HUES64 (cell line): Measurements from ENCODE around the gene MRTFA.
"Not testable (repeated sequence)": the region's sequence is repeated elsewhere in the genome, so short reads cannot be mapped to it uniquely, and the experiment has no call there.

ENCODE experiments used
- H3K27ac ChIP-seq: 2 replicates; pipeline ENCODE4 v1.7.0; 2013; ENCODE audit warnings: low read depth, low read length, inconsistent platforms
- H3K27me3 ChIP-seq: 2 replicates; pipeline ENCODE4 v1.6.1; 2013; ENCODE audit warnings: mild to moderate bottlenecking, low read length; ENCODE audit not compliant: insufficient read depth
- H3K36me3 ChIP-seq: 2 replicates; pipeline ENCODE4 v1.6.1; 2013; ENCODE audit warnings: mild to moderate bottlenecking, low read length; ENCODE audit not compliant: insufficient read depth
- H3K4me1 ChIP-seq: 2 replicates; pipeline ENCODE4 v1.6.1; 2013; ENCODE audit warnings: mild to moderate bottlenecking, low read length, moderate library complexity; ENCODE audit not compliant: insufficient read depth
- H3K4me3 ChIP-seq: 2 replicates; pipeline ENCODE4 v1.5.1; 2013; ENCODE audit warnings: mild to moderate bottlenecking, low read length, moderate library complexity
- H3K9ac ChIP-seq: 2 replicates; pipeline ENCODE4 v1.6.1; 2013; ENCODE audit warnings: mild to moderate bottlenecking, low read depth, low read length
- H3K9me3 ChIP-seq: 2 replicates; pipeline ENCODE4 v1.6.1; 2013; ENCODE audit warnings: low read depth, low read length; ENCODE audit not compliant: insufficient read depth
- WGBS: fragments of 150-250, 120-280 bp; methylation state at CpG from one replicate; pipeline ENCODE4 v1.1.7; 2013; ENCODE audit warnings: missing lambda C conversion rate; 5-methylcytosine and 5-hydroxymethylcytosine counted together

MRTFA gene

DNA sequence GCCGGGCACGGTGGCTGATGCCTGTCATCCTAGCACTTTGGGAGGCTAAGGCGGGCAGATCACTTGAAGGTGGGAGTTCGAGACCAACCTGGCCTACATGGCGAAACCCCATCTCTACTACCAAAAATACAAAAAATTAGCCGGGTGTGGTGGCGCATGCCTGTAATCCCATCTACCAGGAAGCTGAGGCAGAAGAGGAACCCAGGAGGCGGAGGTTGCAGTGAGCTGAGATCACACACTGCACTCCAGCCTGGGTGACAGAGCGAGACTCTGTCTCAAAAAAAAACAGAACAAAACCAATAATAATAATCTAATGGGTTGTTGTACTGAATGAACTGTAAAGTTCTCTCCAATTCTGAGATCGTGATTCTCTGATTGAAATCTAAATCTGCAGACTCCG lies 258.1 kb downstream of the MRTFA start:
- H3K9ac ChIP-seq, H3K9me3 ChIP-seq, H3K27ac ChIP-seq, H3K4me3 ChIP-seq, H3K36me3 ChIP-seq, H3K4me1 ChIP-seq, H3K27me3 ChIP-seq: not testable (repeated sequence)
- 95% methylated on average over 10 of the region's 11 CpGs for WGBS

DNA sequence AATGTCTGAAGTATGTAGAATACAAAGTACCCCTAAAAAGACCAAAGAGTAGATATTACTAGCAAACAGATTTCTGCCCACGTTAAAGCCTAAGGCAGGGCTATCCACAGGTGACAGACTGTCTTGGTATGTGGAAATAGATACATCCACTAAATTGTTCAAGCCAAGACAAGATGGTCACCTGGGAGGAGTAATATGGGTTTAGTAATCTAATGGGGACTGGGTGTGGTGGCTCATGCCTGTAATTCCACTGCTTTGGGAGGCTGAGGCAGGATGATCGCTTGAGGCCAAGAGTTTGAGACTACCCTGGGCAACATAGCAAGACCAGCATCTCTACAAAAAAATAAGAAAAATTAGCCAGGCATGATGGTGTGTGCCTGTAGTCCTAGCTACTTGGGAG lies 258.6 kb downstream of the MRTFA start:
- no peaks in the 10 kb centered on the region for H3K4me1 ChIP-seq
- WGBS, result 96% methylated on average over 2 of the region's 2 CpGs
- no peak overlapping the region for H3K27ac ChIP-seq
- H3K36me3 ChIP-seq, result peaks cover 5% of the 10 kb centered on the region
- no peak overlapping the region for H3K9ac ChIP-seq
- H3K27me3 ChIP-seq, result no peaks in the 10 kb centered on the region
- H3K9me3 ChIP-seq, result no peaks in the 10 kb centered on the region
- H3K4me3 ChIP-seq, result no peak overlapping the region

DNA sequence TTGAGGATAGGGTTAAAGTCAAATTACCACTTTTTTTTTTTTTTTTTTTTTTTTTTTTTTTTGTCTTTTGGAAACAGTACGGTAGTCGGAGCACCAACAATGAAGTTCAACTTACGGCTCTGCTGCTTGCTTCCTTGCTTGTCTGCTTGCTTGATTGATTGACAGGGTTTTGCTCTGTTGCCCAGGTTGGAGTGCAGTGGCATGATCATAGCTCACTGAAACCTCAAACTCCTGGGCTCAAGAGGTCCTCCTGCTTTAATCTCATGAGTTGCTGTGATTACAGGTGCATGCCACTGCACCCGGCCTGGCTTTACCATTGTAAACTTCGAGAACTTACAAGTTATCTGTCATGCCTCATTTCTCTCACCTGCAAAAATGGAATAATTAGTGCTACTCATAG lies 260.4 kb downstream of the MRTFA start:
- Histone ChIP-seq H3K9ac (no peak overlapping the region), H3K4me3 (no peak overlapping the region), H3K27me3 (no peaks in the 10 kb centered on the region), H3K27ac (no peak overlapping the region), H3K36me3 (peaks cover 8% of the 10 kb centered on the region), H3K9me3 (no peaks in the 10 kb centered on the region), H3K4me1 (peaks cover 4% of the 10 kb centered on the region)
- WGBS, result 87% methylated on average over 5 of the region's 5 CpGs

DNA sequence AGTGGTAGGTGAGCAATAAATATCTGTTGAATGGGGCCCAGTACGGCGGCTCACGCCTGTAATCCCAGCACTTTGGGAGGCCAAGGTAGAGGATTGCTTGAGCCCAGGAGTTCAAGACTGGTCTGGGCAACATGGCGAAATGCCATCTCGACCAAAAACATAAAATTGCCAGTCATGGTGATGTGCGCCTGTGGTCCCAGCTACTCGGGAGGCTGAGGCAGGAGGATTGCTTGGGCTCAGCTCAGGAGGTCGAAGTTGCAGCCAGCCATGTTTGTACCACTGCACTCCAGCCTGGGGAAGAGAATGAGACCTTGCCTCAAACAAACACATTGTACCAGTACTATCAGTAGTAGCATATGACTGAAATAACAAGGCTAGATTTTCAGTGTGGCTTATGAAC lies 262.0 kb downstream of the MRTFA start:
- peaks cover 5% of the 10 kb centered on the region for H3K4me1 ChIP-seq
- WGBS, result 96% methylated on average over 8 of the region's 8 CpGs

DNA sequence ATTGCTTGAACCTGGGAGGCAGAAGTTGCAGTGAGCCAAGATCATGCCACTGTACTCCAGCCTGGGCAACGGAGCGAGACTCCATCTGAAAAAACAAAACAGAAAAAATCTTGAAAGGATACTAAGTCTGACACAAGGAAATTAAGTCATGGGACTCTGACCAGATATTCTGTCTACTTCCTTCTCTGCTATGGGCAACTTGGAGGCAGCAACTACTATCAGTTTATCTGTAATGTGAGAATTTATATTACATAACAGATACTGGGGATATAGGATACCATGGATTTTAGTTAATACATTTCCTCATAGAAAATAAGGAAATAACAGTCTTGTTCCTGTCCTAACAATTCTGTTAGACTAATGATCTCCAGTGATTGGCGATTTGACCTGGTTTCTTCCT lies 267.7 kb downstream of the MRTFA start:
- no peaks in the 10 kb centered on the region for H3K9me3 ChIP-seq
- H3K27ac ChIP-seq, result no peak overlapping the region
- no peaks in the 10 kb centered on the region for H3K27me3 ChIP-seq
- no peak overlapping the region for H3K4me3 ChIP-seq
- no peak overlapping the region for H3K9ac ChIP-seq
- WGBS, result 98% methylated on average over 2 of the region's 3 CpGs
- peaks cover 65% of the 10 kb centered on the region for H3K36me3 ChIP-seq
- H3K4me1 ChIP-seq, result peaks cover 5% of the 10 kb centered on the region

More for the DNA sequence above, 262.0 kb downstream of the MRTFA start:
- peaks cover 11% of the 10 kb centered on the region for H3K36me3 ChIP-seq
- no peak overlapping the region for H3K9ac ChIP-seq
- H3K27me3 ChIP-seq, result no peaks in the 10 kb centered on the region
- H3K9me3 ChIP-seq, result no peaks in the 10 kb centered on the region
- no peak overlapping the region for H3K4me3 ChIP-seq
- no peak overlapping the region for H3K27ac ChIP-seq

DNA sequence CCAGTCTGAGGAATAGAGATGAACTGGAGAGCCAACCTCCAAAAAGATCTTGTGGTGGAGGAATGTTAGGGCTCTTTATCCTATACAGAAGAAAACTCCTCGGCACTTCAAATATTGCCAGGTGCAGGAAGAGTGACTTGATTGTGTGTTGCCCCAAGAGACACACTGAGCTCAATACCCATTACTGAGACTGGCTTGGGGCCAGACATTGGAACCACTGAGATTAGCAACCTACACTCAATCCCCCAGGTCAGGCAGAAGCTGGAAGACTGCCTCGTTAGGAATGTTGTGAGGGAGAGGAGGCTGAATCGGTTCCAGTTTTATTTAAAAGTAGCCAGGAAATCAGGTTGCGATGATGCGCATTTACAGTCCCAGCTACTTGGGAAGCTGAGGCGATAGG lies 268.5 kb downstream of the MRTFA start:
- H3K27me3 ChIP-seq, result no peaks in the 10 kb centered on the region
- H3K36me3 ChIP-seq, result peaks cover 69% of the 10 kb centered on the region
- peaks cover 5% of the 10 kb centered on the region for H3K4me1 ChIP-seq
- H3K9me3 ChIP-seq, result no peaks in the 10 kb centered on the region
- no peak overlapping the region for H3K27ac ChIP-seq
- 97% methylated on average over 6 of the region's 6 CpGs for WGBS
- no peak overlapping the region for H3K4me3 ChIP-seq
- no peak overlapping the region for H3K9ac ChIP-seq

DNA sequence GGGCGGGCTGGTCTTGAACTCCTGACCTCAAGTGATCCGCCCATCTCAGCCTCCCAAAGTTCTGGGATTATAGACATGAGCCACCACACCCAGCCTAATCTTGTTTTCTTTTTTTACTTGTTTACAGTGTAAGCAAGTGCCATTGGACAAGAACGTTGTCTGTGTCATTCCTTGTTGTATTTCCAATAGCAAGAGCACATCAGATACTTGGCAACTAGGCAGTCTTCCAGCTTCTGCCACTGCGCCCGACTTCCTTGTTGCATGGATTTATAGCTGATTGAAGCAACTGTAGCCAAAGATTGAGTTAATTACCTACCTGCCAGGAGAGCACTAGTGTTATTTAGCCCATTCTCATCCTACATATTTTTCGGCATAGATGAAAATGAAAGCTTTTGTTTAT lies 269.2 kb downstream of the MRTFA start:
- peaks cover 72% of the 10 kb centered on the region for H3K36me3 ChIP-seq
- no peak overlapping the region for H3K4me3 ChIP-seq
- WGBS, result 97% methylated on average over 5 of the region's 6 CpGs
- no peak overlapping the region for H3K9ac ChIP-seq
- no peak overlapping the region for H3K27ac ChIP-seq
- peaks cover 5% of the 10 kb centered on the region for H3K4me1 ChIP-seq
- H3K9me3 ChIP-seq, result no peaks in the 10 kb centered on the region
- no peaks in the 10 kb centered on the region for H3K27me3 ChIP-seq

DNA sequence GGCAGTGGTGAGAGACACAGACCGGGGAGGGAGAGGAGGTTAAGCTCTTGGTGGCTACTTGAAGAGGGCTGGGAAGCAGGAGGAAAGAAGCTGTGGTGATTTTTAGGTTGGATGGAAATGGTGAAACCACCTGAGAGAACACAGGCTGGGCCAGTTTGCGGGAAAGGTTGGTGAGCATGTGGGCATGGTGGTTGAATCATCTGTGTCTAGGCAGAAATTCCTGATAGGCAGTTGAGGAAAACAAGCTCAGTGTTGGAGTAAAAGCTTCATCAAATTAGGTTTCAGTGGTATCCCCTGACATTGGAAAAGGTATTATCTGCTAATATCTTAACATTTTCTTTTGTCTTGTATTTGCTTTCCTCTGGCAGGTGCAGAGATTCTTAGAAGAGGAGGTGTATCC lies 270.5 kb downstream of the MRTFA start:
- H3K4me3 ChIP-seq, result no peak overlapping the region
- H3K9ac ChIP-seq, result no peak overlapping the region
- H3K27ac ChIP-seq, result no peak overlapping the region
- no peaks in the 10 kb centered on the region for H3K9me3 ChIP-seq
- peaks cover under 1% of the 10 kb centered on the region; the same call in 1 of the 2 replicates for H3K4me1 ChIP-seq
- 96% methylated on average over 2 of the region's 2 CpGs for WGBS
- peaks cover 84% of the 10 kb centered on the region for H3K36me3 ChIP-seq
- no peaks in the 10 kb centered on the region for H3K27me3 ChIP-seq

DNA sequence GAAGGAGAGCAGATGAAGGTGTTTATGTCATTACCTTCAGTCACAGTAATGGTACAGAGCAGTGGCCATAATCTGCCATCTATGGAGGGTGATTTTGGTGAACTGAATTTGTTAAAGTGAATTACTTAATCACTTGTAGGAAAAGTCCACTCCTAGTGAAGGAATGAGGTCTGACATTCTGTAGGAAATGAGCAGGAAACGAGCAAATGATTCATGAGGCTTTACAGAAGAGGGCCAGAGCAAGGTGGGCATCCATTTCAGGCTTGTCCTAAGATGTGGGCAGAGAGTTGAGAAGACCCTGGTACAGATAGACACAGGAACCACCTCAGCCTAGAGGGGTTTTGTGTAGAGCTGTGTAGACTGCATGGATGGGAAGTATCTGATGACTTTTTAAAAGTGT lies 272.1 kb downstream of the MRTFA start:
- Histone ChIP-seq H3K4me3 (no peak overlapping the region), H3K36me3 (peaks cover 97% of the 10 kb centered on the region), H3K4me1 (no peaks in the 10 kb centered on the region), H3K27me3 (no peaks in the 10 kb centered on the region), H3K9me3 (no peaks in the 10 kb centered on the region), H3K27ac (no peak overlapping the region), H3K9ac (no peak overlapping the region)
- 91% methylated on average over 1 of the region's 1 CpG for WGBS

DNA sequence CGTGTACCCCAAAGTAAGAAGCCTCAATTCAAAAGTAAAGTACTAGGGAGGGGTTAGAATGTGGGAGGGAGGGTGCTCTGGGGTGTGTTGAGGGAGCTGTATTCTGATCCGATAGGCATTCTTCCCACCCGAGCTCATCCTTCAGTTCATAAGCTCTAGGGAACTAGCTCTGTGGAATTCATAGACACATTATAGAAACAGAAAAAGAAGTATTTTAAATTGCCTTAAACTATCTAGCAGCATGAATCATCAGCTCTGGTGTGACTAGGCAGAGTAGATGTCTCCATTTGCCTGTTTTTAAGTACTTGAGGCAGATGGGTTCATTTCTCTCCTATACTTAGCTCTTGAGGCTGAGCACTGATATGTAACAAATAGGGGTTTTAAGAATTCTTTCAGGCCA lies 273.5 kb downstream of the MRTFA start:
- H3K27ac ChIP-seq, result no peak overlapping the region
- H3K9ac ChIP-seq, result no peak overlapping the region

DNA sequence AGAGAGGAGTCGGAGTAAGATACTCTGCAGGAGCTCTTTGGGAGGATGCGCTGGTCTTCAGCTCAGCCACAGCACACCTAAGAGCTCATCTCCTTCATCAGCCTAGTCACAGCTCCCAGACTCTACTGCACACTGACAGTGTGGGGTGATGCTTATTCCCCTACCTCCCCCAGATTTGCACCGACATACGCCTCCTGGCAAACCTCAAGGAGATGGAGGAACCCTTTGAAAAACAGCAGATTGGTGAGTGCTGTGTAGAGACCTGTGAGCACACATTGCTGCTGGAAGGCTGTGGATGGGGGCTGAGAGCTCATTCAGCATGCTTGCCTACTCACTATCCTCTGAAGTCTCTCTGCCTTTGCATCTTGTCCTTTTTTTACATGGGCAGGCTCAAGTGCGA lies 275.4 kb downstream of the MRTFA start:
- no peaks in the 10 kb centered on the region for H3K27me3 ChIP-seq
- no peak overlapping the region for H3K4me3 ChIP-seq
- H3K27ac ChIP-seq, result no peak overlapping the region
- H3K9me3 ChIP-seq, result no peaks in the 10 kb centered on the region
- H3K9ac ChIP-seq, result no peak overlapping the region
- H3K4me1 ChIP-seq, result no peaks in the 10 kb centered on the region
- 98% methylated on average over 5 of the region's 5 CpGs for WGBS
- H3K36me3 ChIP-seq, result peaks cover 98% of the 10 kb centered on the region

More for the DNA sequence above, 273.5 kb downstream of the MRTFA start:
- peaks cover 100% of the 10 kb centered on the region for H3K36me3 ChIP-seq
- WGBS, result 97% methylated on average over 3 of the region's 3 CpGs
- H3K4me1 ChIP-seq, result no peaks in the 10 kb centered on the region
- H3K27me3 ChIP-seq, result no peaks in the 10 kb centered on the region
- H3K9me3 ChIP-seq, result no peaks in the 10 kb centered on the region
- H3K4me3 ChIP-seq, result no peak overlapping the region
